Measurements from ENCODE around the gene ACSF3.

ACSF3 gene

DNA sequence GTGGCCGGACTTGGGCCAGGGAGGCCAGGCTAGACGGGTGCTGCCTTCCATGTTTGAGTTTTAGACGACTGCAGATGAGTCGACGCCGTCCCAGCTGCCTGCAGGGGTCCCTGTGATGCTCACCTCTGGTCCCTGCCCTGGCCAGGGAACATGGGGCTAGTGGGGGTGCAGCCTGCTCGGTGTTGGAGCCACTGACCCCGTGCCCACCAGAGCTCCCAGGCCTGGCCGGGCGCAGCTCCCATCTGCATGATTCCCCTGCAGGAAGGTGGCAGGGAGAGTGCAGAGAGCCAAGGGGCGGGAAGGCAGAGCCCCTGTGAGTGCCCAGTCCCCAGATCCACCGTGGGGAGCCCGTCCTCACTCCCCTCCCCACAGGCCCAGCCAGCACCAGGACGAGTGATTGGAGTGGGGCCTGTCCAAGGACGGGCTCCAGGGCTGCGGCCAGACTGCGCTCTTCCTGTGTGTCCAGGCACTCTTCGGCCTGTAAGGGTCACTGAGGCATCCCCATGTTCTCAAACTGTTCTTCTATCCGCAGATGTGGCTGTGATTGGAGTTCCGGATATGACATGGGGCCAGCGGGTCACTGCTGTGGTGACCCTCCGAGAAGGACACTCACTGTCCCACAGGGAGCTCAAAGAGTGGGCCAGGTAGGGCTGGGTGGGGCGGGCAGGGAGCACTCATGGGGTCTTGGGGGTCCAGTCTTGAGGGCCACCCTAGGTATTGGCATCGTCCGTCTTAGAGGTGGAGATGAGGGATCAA lies 51.9 kb downstream of the ACSF3 start:
- DNase-seq (ENCODE audit: low spot score), result no peak

DNA sequence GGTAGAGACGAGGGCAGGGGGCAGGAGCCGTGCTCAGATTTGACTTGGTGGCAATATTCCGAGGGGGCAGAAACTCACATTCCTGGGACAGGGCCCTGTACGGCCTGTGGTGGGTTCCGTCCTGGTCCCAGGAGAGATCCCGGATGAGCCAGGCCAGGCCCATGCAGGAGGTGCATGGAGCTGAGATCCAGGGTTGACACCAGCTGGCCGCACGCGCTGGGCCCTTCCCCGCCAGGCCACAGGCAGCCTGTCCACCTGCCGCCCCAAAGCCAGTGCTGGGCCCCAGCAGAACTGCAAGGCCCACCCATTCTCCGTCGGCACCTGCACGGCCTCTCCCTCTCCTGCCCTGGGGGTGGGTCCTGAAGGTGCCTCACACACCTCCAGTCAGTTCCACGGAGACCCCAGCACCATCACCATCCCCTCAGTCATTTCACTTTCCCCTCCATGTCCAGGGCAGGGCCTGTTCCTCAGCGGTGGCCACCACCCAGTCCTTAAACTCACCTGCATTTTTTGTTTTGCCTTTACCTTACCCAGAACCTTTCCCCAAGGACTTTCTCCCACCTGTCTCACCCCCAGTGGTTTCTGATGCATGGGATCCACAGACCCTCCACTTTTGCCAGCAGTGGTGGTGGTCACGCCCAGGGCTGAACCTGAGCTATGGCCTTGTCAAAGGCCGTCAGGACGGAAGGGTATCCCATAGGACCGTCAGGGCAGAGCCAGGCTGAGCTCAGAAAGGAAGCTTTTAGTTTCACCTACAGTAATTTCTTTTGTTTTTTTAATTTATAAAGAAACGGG lies 52.8 kb downstream of the ACSF3 start:
- DNase-seq (ENCODE audit: low spot score), result no peak

DNA sequence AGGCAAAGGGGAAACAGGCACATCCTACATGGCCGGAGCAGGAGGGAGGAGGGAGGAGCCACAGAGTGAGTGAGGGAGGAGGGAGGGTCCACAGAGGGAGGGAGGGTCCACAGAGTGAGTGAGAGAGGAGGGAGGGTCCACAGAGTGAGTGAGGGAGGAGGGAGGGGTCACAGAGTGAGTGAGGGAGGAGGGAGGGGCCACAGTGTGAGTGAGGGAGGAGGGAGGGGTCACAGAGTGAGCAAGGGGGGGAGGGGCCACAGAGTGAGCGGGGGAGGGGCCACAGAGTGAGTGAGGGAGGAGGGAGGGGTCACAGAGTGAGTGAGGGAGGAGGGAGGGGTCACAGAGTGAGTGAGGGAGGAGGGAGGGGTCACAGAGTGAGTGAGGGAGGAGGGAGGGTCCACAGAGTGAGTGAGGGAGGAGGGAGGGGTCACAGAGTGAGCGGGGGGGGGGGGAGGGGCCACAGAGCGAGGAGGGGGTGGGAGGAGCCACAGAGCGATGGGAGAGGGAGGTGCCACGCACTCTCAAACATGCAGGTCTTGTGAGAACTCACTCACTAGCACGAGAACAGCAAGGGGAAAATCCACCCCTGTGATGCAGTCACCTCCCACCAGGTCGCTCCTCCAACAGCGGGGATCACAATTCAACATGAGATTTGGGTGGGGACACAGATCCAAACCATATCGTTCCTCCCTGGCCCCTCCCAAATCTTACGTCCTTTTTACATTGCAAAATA lies 53.6 kb downstream of the ACSF3 start:
- DNase-seq (ENCODE audit: low spot score), result no peak

DNA sequence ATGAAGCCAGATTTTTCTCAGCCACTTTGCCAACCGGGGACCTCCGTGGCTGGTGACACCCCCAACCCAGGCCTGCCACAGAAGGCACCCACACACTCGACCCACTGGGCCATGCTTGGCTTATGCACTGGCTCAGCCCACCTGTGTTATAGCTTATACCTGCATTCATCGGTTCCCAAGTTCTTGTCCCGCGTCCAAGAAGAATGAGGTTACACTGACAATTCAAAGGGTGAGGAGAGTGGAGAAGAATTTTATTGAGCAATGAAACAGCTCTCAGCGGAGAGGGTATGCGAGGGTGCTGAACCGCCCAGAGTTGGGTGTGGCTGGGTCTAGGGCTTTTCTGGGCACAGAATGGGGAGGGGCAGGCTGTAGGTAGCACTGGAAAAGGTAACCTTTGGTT lies 55.7 kb downstream of the ACSF3 start:
- no peak for DNase-seq (ENCODE audit: low spot score)

DNA sequence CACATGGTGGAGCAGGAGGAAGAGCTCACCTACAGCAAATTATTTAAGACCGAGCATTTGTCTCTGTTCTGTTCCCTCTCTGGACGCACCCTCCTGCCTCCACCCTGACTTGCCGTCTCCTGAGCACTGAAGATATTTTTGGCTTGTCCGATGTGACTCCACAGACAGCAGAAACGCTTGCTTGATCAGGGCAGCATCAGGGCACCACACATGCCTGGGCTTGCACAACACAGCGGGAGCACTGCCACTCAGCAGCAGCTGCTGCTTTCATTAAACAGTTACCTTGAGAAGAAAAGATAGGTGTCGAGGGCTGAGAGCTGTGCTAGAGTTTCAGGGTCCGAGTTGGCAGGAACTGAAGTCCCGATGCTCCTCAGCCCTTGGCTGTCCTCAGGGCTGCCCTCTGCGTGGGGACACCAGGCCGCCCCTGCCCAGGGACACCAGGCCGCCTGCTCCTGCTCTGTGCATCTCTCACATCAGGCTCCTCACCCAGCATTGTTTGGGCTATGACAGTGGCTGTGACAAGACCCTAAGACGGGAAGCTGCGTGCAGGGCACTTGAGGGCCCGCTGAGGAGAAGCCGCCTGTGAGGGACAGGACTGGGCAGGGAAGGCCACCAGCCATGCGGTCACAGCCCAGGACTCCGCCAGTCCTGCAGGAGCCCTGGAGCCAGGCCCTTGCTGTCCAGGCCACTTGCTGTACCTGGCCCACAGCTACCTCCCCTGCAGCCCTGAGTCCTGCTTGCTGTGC lies 56.6 kb downstream of the ACSF3 start:
- DNase-seq (ENCODE audit: low spot score), result no peak

DNA sequence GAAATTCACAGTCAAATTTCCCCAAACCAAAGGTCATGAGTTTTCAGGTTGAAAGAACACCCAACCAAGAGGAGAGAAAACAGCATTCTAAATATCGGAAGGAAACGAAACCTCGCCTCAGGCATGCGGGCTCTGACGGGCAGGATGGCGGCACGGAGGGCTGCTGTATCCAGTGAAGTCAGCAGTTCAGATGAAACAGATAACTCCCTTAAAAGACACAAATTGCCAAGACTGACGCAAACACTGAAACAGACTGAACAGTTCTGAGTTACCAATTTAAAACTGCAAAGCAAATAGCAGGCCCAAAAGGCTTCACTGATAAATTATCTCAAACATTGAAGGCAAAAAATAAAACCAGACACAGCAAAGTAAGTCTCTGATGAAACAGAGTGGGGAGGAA lies 57.3 kb downstream of the ACSF3 start:
- no peak for DNase-seq (ENCODE audit: low spot score)

DNA sequence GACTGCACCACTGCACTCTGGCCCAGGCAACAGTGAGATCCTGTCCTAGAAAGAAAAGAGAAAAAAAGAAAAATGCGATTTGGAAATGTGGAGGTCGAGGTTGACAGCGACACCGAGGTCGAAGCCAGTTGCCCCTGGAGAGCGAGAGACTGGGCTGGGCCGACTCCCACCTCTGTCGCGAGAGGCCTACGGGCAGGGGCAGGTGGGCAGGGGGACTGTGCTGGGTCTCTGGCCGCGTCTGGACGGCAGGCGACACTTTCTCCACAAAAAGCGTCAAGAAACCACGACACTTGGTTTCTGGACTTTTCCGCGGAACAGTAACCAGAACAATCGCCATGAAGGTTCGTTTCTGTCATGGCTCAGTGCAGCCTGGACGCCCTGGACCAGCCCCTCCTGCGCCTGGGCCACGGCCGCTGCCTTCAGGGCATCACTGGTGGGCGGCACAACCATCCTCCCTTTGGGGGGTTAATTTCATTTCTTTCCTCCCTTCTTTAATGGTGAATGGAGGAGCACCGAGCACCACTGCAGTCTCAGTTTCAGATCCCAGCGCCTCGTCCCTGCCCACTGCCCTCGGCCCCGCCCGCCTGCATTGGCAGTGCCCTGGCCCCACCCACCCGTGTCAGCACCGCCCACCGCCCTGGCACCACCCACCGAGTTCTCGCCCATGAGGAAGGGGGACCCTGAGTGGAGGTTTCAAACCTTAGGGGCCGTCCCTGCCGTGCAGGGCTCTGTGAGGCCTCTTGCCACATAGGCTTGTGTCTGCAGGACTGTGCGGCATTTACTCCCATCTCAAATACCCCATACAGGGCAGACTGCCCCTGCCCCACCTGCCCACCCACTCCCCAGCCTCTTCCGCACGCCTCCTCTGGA lies 59.4 kb downstream of the ACSF3 start:
- no peak for DNase-seq (ENCODE audit: low spot score)

DNA sequence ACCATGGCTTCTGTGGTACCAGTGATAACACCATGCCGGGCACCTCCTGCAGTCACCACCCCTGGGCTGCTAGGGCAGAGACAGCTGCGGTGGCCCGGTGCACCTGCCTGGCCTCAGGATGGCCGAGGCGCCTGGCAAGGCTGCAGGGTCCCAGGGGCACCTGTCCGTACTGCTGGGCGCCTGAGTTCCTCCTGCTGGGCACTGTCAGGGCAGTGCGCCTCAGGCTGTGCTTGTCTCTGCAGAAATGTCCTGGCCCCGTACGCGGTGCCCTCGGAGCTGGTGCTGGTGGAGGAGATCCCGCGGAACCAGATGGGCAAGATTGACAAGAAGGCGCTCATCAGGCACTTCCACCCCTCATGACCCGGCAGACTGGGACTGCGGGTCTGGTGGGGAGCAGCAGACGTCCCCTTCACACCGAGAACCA lies 60.2 kb downstream of the ACSF3 start:
- no peak for DNase-seq (ENCODE audit: low spot score)

DNA sequence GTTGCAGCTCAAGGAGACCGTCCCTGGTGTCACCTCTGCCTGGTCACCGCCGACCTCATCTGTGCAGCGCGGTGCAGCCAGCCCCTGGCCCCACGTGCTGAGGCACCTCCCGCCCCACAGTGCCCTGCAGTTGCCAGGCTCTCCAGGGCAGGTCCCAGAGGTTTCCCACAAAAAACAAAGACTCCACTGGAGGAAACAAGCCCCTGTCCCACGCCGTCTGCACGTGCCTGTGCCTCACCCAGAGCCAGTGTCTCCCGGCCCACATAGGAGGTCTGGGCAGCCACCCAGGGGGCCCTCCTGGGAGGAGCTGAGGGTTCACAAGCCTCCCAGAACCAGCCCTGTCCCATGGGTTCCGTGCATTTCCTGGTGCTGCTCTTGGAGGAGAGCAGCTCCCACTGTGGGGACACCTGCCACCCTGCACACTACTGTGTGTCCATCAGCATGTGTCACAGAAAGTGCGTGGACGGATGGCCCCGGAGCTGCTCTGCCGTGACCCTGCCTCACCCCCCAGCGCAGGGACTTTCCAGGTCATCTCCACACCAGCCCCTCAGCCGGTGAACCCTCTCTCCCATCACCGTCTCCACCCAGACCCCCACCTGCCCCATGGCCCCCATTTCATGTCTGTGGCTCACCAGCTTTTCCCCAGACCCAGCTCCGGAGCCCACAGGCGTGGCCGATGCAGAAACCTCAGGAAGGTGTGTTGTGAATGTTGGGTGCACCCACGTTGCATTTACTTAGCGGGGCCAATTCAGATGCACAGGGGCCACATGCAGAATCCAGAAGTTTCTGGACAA lies 60.9 kb downstream of the ACSF3 start:
- DNase-seq (ENCODE audit: low spot score), result no peak

DNA sequence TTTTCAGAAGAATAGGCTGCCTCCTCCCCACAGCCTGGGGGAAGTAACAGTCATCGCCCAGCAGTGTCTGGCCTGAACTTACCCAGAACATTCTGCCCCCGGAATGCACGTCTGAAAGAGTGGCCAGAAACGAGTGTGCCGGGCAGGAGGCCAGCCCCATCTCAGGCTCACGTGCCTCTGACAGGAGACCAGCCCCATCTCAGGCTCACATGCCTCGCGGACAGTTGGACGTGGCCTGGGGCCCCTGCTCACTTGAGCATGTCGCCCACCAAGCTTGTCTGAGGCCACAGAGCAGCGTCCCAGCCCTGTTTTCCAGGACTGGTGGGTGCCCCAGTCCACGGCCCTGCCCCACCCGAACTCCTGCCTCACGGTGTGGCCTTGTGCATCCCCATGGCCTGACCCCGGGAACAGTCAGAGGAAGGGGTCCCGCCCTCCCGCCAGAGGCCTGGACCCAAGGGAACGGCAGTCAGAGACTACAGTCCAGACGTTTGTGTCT lies 61.6 kb downstream of the ACSF3 start:
- no peak for DNase-seq (ENCODE audit: low spot score)

DNA sequence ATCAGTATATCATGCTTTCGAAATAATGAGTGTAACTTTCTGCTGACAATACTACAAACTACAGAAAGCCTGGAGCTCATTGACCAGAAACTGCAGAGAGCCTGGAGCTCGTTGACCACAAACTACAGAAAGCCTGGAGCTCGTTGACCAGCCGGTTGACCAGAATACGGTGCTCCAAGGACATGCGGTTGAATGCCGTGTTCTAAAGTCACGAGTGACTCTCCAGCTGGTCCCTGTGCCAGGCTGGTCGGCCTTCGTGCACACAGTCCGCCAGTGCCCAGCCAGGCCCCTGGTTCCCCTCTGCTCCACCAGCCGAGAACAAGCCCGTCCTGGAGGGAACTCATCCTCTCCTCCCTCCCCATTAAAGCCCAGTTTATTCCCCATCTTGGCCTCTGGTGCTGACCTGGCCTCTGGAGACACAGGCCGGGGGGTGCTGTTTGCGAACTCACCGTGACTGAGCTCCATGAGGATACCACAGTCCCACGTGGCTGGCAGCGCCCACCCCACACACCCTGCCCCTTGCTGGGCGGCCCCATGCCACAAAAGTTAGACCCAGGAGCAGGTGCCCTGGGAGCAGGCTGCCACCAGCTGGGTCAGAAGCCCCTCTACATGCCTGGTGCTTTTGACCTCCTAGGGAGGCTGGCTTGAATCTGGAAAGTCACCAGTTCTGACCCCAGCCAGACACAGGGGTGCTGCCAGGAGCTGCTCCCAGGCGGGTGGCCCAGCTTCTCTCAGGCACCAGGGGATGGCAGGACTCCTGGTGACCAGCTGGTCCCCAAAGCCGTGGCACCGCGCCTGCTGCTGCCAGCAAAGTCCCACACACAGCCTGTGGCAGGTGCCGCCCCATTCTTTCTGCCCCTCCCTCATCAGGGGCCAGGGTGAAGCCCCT lies 62.4 kb downstream of the ACSF3 start:
- DNase-seq (ENCODE audit: low spot score), result no peak

DNA sequence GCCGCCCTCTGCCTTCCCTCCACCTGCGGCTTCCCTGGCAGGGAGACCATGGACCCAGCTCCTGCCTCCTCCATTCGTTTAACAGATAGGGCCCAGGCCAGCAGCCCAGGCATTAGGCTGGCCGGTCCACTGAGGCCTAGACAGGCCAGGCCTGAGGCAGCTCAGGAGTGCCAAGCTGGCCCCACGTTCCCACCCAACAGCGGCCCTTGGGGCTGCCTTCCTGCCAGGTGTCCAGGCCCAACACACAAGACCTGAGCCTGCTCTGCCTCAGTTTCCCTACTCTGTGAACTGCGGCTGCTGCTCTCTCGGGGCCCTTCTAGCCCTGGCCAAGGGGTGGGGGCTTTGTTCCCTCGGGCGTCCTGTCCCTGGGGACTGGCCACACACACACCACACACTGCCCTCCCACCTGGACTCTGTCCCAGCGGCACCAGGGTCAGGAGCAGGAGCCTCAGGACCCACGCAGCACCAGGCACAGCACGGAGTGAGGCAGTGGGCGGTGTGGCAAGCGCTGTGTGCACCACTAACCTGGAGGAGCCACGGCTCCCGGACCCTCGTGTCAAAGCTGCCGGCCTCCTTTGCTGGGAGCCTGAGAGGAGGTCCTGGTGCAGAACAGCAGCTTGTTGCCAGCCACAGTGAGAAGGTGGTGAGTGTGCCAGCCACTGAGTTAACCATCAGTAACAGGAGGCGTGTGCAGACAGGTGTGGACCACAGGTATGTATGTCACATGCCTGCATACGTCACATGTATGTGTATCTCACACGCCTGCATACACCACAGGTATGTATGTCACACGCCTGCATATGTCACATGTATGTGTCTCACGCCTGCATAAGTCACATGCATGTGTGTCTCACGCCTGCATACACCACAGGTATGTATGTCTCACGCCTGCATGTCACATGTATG lies 63.3 kb downstream of the ACSF3 start:
- no peak for DNase-seq (ENCODE audit: low spot score)

DNA sequence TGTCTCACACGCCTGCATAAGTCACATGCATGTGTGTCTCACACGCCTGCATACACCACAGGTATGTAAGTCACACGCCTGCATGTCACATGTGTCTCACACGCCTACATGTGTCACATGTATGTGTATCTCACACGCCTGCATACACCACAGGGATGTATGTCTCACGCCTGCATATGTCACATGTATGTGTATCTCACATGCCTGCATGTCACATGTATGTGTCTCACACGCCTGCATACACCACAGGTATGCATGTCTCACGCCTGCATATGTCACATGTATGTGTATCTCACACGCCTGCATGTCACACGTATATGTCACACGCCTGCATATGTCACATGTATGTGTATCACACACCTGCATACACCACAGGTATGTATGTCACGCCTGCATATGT lies 64.1 kb downstream of the ACSF3 start:
- DNase-seq (ENCODE audit: low spot score), result no peak

DNA sequence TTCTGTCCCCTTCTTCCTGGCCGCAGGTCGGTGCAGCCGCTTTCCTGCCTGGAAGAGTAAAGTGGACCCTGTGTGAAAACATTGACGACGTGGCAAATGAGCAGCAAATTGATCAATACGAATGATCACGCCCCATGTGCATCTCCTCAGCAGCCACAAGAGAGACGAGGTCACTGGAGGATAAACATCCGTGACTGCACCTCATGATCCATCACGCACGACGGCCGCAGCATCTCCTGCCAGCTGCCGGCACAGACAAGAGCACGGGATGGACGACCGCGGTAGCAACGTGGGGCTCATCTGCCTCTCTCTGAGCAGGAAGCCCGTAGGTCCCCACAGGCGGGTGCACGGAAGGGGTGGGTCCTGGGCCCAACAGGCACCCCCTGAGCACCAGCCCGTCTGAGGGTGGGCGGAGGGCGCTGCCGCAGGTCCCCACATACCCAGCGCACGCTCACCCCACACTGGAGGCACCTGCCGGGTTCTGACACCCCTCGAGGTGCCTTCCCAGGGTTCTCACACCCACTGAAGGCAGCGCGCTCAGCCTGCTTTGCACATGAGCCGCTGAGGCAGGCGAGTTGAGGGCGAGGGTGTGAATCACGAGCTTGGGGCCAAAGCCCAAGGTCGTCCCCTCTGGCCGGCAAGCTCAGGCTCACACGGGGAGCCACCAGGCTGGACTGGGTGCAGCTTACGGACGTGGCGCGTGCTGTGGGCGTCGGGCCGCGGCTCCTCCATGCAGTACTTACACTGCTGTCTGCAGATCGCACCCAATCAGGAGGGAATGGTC lies 65.6 kb downstream of the ACSF3 start:
- no peak for DNase-seq (ENCODE audit: low spot score)

DNA sequence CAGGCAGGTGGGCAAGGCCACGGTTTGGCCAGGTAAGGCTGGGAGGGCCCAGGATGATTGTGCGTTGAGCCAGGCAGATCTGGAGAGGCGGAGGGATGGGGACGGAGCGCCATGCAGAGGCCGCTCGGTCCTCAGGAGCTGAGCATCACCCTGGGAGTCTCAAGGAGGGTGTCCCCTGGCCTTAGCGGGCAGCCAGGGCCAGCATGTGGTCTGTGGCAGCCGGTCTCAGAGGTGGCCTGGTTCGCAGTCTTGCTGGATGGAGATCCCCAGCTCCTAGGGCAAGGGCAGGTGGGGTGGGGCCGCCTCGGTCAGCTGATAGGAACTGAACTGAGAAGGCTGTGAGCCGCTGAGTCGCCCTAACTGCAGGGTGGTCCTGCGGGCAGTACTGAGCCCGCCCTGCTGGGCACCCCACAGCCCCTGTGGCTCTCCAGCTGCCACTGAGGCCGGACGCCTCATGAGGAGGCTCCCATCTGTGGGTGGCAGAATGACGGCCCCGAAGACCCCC lies 66.2 kb downstream of the ACSF3 start:
- DNase-seq (ENCODE audit: low spot score), result no peak

DNA sequence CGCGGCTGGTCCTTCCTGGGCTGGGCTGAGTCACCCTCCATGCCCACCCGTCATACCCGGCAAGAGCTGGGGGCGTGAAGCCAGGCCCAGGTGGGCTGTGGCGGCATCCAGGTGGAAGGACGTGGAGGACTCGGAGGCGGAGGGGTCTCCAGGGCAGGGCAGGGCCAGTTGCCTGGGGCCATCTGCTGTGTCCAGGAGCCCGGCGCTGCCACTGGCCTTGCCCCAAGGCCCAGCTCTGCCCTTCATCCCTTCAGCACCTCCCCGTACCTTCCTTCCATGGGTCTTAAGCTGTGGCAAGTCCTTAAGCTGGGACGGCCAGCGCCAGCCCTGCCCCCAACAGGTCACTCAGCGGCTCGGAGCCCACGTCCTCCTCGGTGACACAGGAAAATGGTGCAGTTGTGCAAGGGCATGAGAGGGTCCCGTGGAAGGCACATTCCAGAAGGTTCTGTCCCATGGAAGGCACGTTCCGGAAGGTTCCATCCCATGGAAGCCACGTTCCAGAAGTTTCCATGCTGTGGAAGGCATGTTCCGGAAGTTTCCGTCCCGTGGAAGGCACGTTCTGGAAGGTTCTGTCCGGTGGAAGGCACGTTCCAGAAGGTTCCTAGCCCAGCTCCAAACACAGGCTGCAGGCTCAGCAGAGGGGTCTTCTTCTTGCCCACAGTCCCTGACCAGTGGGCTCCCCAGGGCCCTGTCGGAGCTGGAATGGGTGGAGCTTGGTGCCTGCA lies 67.5 kb downstream of the ACSF3 start:
- no peak for DNase-seq (ENCODE audit: low spot score)

All from D341Med (cell line).